GM18499 (cell line): ENCODE data around the gene INHBE.
"Not testable (repeated sequence)": the region's sequence is repeated elsewhere in the genome, so short reads cannot be mapped to it uniquely, and the experiment has no call there.

Source experiments
- ATAC-seq: cut with Tn5 transposase; IDR thresholded peaks from one replicate; pipeline ENCODE4 v1.9.1; 2021; ENCODE audit warnings: moderate number of reproducible peaks; ENCODE audit not compliant: insufficient read depth, unreplicated experiment

Gene INHBE

GRCh38 chr12:57454566-57455373 is at the start of gene INHBE:
TSS of gene INHBE (plus strand) at chr12:57455307. CDS start at chr12:57455537, 230 bp downstream.
- no peak for ATAC-seq

- no peak for ATAC-seq
These were observed 44.6 kb upstream of the INHBE start for GRCh38 chr12:57410534-57410933.

- not testable (repeated sequence) for ATAC-seq
These were observed 40.9 kb upstream of the INHBE start for GRCh38 chr12:57414160-57414559.

- no peak for ATAC-seq
These were observed 40.0 kb upstream of the INHBE start for GRCh38 chr12:57415088-57415487.

- no peak for ATAC-seq
These were observed 38.8 kb upstream of the INHBE start for GRCh38 chr12:57416039-57416996.

- ATAC-seq = no peak
These were observed 36.9 kb upstream of the INHBE start for GRCh38 chr12:57418255-57418654.

GRCh38 chr12:57419495-57419894 is 35.6 kb upstream of the INHBE start:
- no peak for ATAC-seq

GRCh38 chr12:57420482-57420881 is 34.6 kb upstream of the INHBE start:
- ATAC-seq = no peak

GRCh38 chr12:57426948-57427347 is 28.2 kb upstream of the INHBE start:
- ATAC-seq = not testable (repeated sequence)

GRCh38 chr12:57428965-57429364 is 26.1 kb upstream of the INHBE start:
- no peak for ATAC-seq

- ATAC-seq = no peak
These were observed 25.5 kb upstream of the INHBE start for GRCh38 chr12:57429473-57430111.

GRCh38 chr12:57430112-57430930 is 24.8 kb upstream of the INHBE start:
- ATAC-seq = peak; percentile 5

- ATAC-seq = peak; percentile 48
These were observed 24.1 kb upstream of the INHBE start, which contains the start of gene R3HDM2 for GRCh38 chr12:57430931-57431566. TSS of gene R3HDM2 (minus strand) at chr12:57431043. CDS start at chr12:57310428, 120,615 bp downstream.

- ATAC-seq = no peak
These were observed 23.4 kb upstream of the INHBE start for GRCh38 chr12:57431654-57432188.

GRCh38 chr12:57433370-57433769 is 21.7 kb upstream of the INHBE start:
- no peak for ATAC-seq

GRCh38 chr12:57434517-57435223 is 20.4 kb upstream of the INHBE start, which contains the start of gene INHBC:
TSS of gene INHBC (plus strand) at chr12:57434784. CDS start at chr12:57434887, 103 bp downstream.
- no peak for ATAC-seq

GRCh38 chr12:57435293-57435692 is 19.8 kb upstream of the INHBE start:
- no peak for ATAC-seq

GRCh38 chr12:57438400-57438799 is 16.7 kb upstream of the INHBE start:
- no peak for ATAC-seq
